ENCODE measurements around the gene RBM44. TPM values are rescaled to one million over a fixed set of nuclear protein-coding genes. Genes with fewer than 3 reads are reported as not detected.
"Not testable (repeated sequence)": the region's sequence is repeated elsewhere in the genome, so short reads cannot be mapped to it uniquely, and the experiment has no call there.

The RBM44 gene, protein sequence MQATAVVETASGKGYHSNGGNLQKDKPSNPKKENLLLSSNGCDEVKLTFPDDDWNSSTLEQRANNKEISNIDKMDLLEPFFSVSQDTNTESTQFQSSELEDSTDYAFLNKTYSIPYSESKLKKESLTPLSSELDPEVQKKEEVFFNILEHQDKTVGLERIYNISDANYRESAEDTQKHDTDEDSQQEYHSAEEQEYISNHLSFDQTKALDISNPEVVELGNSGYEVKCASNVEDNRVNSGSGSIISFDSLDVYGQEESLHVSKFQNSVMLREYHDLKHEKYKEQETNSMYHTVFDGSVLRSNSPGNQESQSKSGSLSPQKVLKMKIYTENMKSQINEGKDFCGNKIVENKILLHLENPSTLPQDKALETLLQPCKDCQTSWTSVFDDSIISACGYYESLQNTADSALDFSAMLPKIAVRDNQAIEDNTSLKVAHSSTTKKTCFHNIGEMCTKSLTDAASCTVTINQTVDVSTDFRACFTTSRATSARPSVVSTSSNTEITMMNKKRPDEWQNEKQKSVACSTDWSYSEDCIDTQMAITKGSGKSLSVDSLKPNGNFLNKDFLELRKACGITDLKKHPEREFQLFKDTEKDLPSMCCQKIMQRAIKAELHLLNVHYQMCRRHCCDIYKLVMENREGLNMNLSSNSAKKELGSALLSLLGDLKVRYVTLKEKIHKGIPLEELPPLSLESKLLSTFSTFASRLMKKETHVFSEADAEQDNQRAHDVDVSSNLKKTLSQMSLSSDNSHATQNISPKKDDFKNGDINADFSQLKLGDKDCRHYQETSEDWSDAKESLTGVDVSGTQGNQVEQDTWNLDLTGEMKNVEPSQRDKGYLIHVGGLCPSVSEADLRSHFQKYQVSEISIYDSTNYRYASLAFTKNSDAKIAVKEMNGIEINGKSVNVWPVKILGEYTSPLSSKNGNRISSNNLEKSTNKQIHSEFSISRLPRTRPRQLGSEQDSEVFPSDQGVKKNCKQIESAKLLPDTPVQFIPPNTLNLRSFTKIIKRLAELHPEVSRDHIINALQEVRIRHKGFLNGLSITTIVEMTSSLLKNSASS
- total RNA-seq (1 to 10 TPM in 1 of 2 experiments, under 1 TPM in 1; 0.91 to 1.0 TPM), polyA plus RNA-seq (under 1 TPM in 1 of 3 donors, not detected in 2; 0.80 TPM), total RNA-seq (2.6 to 6.7 (median 4.8) reads per million in 6 experiments)

DNA sequence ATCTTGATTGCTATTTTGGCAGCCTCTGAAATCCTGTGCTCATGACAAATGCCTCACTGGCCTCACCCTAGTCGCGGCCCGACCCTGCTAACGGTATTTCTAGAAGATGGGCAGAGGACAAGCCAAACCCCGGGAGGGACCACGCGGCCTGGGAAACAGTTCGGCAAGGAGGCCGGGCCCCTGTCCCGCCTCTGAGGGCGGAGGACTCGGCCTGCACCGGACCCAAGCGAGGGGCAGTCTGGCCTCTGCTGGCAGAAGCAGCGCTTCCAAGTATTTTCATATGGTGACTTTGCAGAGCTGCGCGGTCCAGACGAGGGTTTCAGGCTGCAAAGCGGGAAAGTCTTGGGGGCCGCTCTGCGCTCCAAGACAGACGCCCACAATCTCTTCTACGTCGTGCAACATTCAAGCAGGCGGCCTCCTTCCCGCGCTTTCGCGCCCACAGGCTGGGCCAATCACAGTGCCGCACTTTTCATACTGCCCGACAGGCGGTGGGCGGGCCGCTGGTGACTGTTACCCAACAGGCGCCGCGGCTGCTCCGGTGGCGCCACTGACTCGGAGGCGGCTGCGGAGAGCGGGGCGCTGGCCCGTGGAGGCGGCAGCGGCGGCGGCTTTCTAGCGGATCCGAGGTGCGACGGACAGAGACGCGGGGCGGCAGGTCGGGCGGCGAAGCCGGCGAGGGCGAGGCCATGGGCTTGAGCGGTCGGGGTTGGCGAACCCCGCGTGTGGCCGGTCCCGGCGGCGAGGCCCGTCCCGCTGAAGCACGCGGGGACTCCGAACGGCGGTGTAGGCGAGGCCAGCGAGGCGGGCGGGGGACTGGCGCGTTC, at the start of gene RBM44:
Gene RBM44, plus strand, starts transcription at position 544 of the 824 bp plus-strand sequence. CDS start 14,831 bp downstream, outside the sequence.
- Mint-ChIP-seq H3K9me3 (peaks cover 0 to 9% (median 0%) of the 10 kb centered on the region in 9 donors), H3K4me3 (no peak within 1 kb of the TSS), H3K27ac (no peak within 1 kb of the TSS), H3K4me1 (no peaks in the 10 kb centered on the region), H3K36me3 (peaks cover 0 to 5% (median 0%) of the 10 kb centered on the region in 3 donors), H3K27me3 (no peaks in the 10 kb centered on the region)
- DNase-seq (no peak), ATAC-seq (no peak)
- POLR2A ChIA-PET = no interaction called here

DNA sequence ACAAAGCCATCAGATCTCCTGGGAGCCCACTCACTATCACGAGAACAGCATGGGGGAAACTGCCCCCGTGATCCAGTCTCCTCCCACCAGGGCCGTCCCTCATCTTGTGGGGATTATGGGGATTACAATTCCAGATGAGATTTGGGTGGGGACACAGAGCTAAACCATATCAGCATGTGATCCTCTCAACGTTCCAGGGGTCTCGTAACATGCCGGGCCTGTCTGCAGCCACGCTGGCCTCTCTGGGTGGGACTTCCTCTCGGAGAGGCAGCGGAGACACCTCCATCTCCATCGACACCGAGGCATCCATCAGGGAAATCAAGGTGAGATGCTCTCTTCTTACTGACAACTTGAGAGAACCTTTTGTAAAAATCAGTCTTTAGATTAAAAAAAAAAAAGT, 49.6 kb upstream of the RBM44 start:
- Mint-ChIP-seq H3K4me1 (peaks cover 10 to 30% (median 20%) of the 10 kb centered on the region in 4 donors), H3K27me3 (no peaks in the 10 kb centered on the region), H3K4me3 (no peak overlapping the region), H3K36me3 (peaks cover 9 to 72% (median 24%) of the 10 kb centered on the region in 3 donors), H3K9me3 (no peaks in the 10 kb centered on the region), H3K27ac (no peak overlapping the region)
- DNase-seq (no peak), ATAC-seq (no peak)
- POLR2A ChIA-PET = no interaction called here

DNA sequence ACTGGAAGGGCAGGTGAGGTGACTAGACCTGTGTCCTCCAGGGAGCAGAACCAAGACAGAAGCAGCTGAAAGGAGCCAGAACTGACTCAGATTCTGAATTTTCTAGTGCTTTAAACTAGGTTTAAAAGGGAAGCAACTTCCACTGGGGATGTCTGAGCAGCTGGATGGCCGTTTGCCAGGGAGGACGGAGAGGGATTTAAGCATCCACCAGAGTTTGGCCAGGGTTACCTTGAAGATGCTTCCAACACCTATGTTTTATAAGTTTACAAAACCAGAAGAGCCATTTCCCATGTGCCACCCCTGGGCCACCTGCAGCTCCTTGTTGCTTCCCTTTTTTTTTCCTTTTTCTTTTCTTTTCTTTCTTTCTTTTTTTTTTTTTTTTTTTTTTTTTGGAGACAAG, 48.6 kb upstream of the RBM44 start:
- POLR2A ChIA-PET = interaction anchor here (0.6 to 0.8 kb wide), 5 partner anchors 54 to 316 kb away, joined by 3 to 5 read pairs (median 4); no protein-coding TSS in a partner anchor
- DNase-seq = no peak
- Mint-ChIP-seq H3K4me1 (peaks cover 2 to 22% (median 16%) of the 10 kb centered on the region in 4 donors), H3K4me3 (no peak overlapping the region), H3K27me3 (no peaks in the 10 kb centered on the region), H3K36me3 (peaks cover 9 to 80% (median 28%) of the 10 kb centered on the region in 3 donors), H3K9me3 (no peaks in the 10 kb centered on the region), H3K27ac (peak overlapping the region in 2 of 10 donors; percentile 55 to 57)
- no peak for ATAC-seq

DNA sequence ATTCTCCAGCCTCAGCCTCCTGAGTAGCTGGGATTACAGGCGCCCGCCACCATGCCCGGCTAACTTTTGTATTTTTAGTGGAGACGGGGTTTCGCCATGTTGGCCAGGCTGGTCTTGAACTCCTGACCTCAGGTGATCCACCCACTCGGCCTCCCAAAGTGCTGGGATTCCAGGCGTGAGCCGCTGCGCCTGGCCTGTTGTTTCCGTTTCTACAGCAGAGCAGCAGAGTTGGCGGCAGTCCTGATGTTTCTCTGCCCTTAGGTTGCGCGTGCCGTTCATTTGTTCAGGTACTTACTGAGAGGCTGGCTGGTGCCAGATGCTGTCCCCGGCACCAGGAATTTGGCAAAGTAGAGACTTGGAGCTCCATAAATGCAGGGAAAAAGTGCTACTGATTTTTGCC, 48.1 kb upstream of the RBM44 start:
- not testable (repeated sequence) for H3K9me3 Mint-ChIP-seq, H3K27me3 Mint-ChIP-seq, DNase-seq, H3K4me3 Mint-ChIP-seq, ATAC-seq, H3K27ac Mint-ChIP-seq
- H3K36me3 Mint-ChIP-seq = peaks cover 9 to 81% (median 28%) of the 10 kb centered on the region in 3 donors
- peaks cover 0 to 19% (median 13%) of the 10 kb centered on the region in 4 donors for H3K4me1 Mint-ChIP-seq
- POLR2A ChIA-PET = interaction anchor here (0.6 to 0.8 kb wide), 2 partner anchors 78 to 311 kb away, joined by 3 read pairs; no protein-coding TSS in a partner anchor

DNA sequence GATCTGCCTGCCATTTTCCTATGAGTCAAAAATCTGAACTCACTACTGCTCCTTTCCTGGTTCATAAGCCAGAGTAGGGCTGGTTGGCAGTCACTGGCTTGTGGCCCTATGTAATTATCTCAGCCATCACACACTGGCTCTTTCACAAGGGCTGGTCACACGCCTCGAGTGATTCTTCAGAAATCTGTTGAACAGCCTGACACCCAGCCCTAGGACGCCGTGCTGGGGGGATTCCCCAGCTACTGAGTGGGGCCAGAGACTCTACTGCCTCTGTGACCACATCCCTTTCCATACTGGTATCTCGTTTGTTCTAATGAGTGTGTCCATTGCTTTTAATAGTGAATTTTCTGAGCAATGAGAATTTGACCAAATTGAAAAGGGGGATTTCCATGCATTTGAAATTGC, 45.8 kb upstream of the RBM44 start:
- no peaks in the 10 kb centered on the region for H3K9me3 Mint-ChIP-seq
- DNase-seq (no peak), ATAC-seq (peak; percentile 40 to 41)
- peaks cover 14 to 90% (median 38%) of the 10 kb centered on the region in 3 donors for H3K36me3 Mint-ChIP-seq
- H3K27ac Mint-ChIP-seq = peak overlapping the region in 2 of 10 donors; percentile 5 to 22
- POLR2A ChIA-PET = no interaction called here
- H3K4me1 Mint-ChIP-seq = peaks cover 0 to 18% (median 15%) of the 10 kb centered on the region in 4 donors
- no peaks in the 10 kb centered on the region for H3K27me3 Mint-ChIP-seq
- no peak overlapping the region for H3K4me3 Mint-ChIP-seq

DNA sequence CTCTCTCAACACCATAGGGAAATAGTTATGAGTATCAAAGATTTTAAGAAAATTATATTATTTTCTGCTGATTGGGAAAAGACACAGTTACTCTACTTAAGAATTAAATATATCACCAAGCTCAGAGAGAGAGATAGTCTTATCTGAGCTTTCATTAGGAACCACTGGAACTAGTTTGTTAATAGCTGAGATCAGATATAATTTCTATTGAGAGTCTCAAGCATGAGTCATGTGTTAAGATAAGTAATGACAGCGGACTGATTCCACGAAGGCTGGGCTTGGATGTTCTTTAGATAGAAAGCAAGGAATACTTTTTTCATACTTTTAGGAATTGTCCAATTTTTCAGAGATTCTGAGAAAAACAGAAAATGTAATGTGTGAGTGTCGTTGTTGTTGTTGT, 44.4 kb upstream of the RBM44 start:
- H3K4me3 Mint-ChIP-seq = no peak overlapping the region
- no peak for DNase-seq
- H3K36me3 Mint-ChIP-seq = peaks cover 14 to 90% (median 41%) of the 10 kb centered on the region in 3 donors
- POLR2A ChIA-PET = interaction anchor here (0.6 kb wide), 1 partner anchor 81 kb away, joined by 3 read pairs; no protein-coding TSS in a partner anchor
- H3K27me3 Mint-ChIP-seq = no peaks in the 10 kb centered on the region
- ATAC-seq = no peak
- H3K27ac Mint-ChIP-seq = no peak overlapping the region
- H3K4me1 Mint-ChIP-seq = peaks cover 0 to 14% (median 13%) of the 10 kb centered on the region in 4 donors
- no peaks in the 10 kb centered on the region for H3K9me3 Mint-ChIP-seq

DNA sequence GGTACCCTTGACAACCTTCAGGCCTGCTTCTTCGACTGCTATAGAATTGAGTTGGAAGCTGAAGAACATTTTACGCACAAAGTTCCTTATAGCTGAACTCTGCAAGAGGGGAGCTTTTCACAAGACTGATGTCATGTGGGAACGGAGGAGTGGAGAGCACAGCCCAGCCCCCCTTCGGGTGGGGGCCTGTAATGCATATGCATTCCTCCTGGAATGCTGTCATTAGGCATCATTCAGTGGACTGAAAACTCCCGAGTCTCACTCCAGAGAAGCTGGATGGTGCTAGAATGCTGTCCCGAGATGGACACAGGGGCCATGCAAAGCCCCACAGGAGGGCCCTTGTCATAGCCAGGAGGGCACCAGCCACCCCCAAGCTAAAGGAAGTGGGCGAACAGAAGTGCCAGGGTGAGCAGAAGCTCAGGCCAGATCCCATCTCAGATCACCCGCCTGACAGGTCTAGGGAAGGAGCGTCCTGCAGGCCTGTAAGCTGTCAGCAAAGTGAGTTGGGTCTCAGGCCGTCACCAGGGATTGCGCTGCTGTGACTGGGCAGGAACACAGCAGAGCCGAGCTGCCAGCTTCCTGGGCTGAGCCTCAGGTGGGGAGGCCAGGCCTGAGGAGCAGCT, 43.8 kb upstream of the RBM44 start:
- POLR2A ChIA-PET = no interaction called here
- ATAC-seq = no peak
- H3K4me1 Mint-ChIP-seq = peaks cover 0 to 14% (median 11%) of the 10 kb centered on the region in 4 donors
- H3K27ac Mint-ChIP-seq = no peak overlapping the region
- no peaks in the 10 kb centered on the region for H3K27me3 Mint-ChIP-seq
- no peak overlapping the region for H3K4me3 Mint-ChIP-seq
- peaks cover 14 to 90% (median 40%) of the 10 kb centered on the region in 3 donors for H3K36me3 Mint-ChIP-seq
- DNase-seq = no peak
- no peaks in the 10 kb centered on the region for H3K9me3 Mint-ChIP-seq

DNA sequence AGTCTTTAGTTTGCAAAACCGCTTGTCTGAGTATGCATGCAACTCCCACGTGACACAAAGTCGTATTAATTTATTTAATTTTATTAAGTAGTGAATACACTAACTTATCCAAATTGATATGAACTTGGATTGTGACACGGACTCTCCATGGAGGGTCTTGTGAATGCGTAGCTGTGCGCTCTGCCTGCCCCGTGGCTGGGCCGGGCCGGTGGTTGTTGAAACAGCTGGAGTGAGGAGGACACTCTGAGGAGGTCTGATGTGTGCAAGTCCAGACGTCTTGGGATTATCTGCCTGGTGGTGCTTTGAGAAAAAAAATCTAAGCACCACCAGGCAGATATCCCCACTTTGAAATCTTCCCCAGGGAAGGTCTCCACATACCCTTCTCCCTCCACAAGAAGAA, 41.0 kb upstream of the RBM44 start:
- ATAC-seq (no peak), DNase-seq (no peak)
- H3K27ac Mint-ChIP-seq = no peak overlapping the region
- H3K9me3 Mint-ChIP-seq = no peaks in the 10 kb centered on the region
- H3K36me3 Mint-ChIP-seq = peaks cover 10 to 93% (median 42%) of the 10 kb centered on the region in 3 donors
- H3K4me1 Mint-ChIP-seq = peaks cover 0 to 7% (median 5%) of the 10 kb centered on the region in 4 donors
- POLR2A ChIA-PET = interaction anchor here (0.6 kb wide), 1 partner anchor 179 kb away, joined by 5 read pairs; no protein-coding TSS in a partner anchor
- H3K4me3 Mint-ChIP-seq = no peak overlapping the region
- H3K27me3 Mint-ChIP-seq = no peaks in the 10 kb centered on the region

DNA sequence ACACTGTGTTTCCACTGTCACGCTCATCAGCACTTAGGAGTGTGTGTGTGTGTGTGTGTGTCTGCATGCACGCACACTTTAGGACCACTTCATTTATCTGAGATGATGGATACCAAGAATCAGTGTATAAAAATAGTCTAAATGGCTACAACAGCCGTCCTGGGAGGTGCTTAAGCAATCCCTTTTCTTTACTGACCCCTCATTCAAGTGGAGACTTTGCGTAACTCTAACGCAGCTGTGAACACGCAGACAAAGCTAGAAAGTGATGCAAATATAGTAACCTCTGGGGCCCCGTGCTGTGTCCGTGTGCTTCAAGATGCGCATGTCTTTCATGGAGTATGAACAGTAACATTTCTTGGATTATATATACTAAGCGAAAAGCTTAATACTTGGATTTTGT, 40.4 kb upstream of the RBM44 start:
- ATAC-seq = no peak
- Mint-ChIP-seq H3K9me3 (no peaks in the 10 kb centered on the region), H3K36me3 (peaks cover 12 to 93% (median 40%) of the 10 kb centered on the region in 3 donors), H3K27ac (no peak overlapping the region), H3K4me3 (no peak overlapping the region), H3K4me1 (peaks cover 0 to 10% (median 5%) of the 10 kb centered on the region in 4 donors), H3K27me3 (no peaks in the 10 kb centered on the region)
- POLR2A ChIA-PET = interaction anchor here (0.6 kb wide), 1 partner anchor 179 kb away, joined by 5 read pairs; no protein-coding TSS in a partner anchor
- no peak for DNase-seq

DNA sequence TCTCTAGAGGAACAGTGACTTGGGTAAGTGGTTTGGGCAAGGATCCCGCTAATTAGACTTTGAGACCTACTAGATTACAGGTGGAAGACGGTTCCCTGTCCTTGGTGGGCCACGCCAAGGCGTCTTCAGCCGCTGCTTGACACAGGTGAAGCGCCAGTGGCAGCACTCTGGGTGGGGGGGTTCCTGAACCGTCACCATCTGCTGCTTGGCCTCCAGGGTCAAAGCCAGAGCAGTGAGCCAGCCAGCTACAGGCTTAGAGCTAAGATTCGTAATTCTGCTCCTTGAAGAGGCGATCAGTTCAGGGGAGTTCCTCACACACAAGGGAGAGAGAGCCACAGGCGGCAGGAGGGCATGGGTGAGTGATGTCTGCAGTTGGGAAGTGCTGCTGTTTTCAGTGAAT, 39.4 kb upstream of the RBM44 start:
- ATAC-seq = no peak
- peak overlapping the region in 1 of 10 donors; percentile 37 for H3K27ac Mint-ChIP-seq
- peaks cover 0 to 15% (median 8%) of the 10 kb centered on the region in 4 donors for H3K4me1 Mint-ChIP-seq
- no peak for DNase-seq
- no peaks in the 10 kb centered on the region for H3K27me3 Mint-ChIP-seq
- H3K36me3 Mint-ChIP-seq = peaks cover 10 to 93% (median 36%) of the 10 kb centered on the region in 3 donors
- POLR2A ChIA-PET = no interaction called here
- H3K4me3 Mint-ChIP-seq = no peak overlapping the region
- no peaks in the 10 kb centered on the region for H3K9me3 Mint-ChIP-seq

Data from naive thymus-derived CD8-positive, alpha-beta T cell (primary cell).